Tibial artery (tissue), 4 donors: Measurements from ENCODE around the gene PI4KB.

ENCODE experiments used
- DNase-seq, 2 donors: peaks; one replicate each; pipeline ENCODE4 v3.0.0-alpha.2; 2019
- H3K27ac ChIP-seq, 2 donors: fragments of 200-600 bp; sonication (generic) in 1 of 2; 1 replicate in 1 of 2; 2 replicates in 1 of 2; pipeline ENCODE4 v1.5.1; 2018 to 2019; ENCODE audit warnings: mild to moderate bottlenecking in 1 of 2
- H3K27me3 ChIP-seq, 2 donors: fragments of 200-600 bp; sonication (generic) in 1 of 2; one replicate each; pipeline versions ENCODE4 v1.5.1 to v1.6.0; 2016 to 2019
- H3K36me3 ChIP-seq, 3 donors: fragments of 200-600 bp; sonication (generic) in 2 of 3; one replicate each; pipeline ENCODE4 v1.5.1; 2016 to 2019; ENCODE audit warnings: mild to moderate bottlenecking in 2 of 3
- H3K4me1 ChIP-seq, 4 donors: fragments of 200-600 bp; sonication (generic) in 2 of 4; 1 replicate in 3 of 4; 2 replicates in 1 of 4; pipeline ENCODE4 v1.5.1; 2016 to 2019
- H3K4me3 ChIP-seq, 2 donors: fragments of 200-600 bp; sonication (generic) in 1 of 2; 1 replicate in 1 of 2; 2 replicates in 1 of 2; pipeline ENCODE4 v1.5.1; 2018 to 2019; ENCODE audit warnings: mild to moderate bottlenecking in 2 of 2
- H3K9me3 ChIP-seq, 3 donors: fragments of 200-600 bp; sonication (generic) in 1 of 3; one replicate each; pipeline ENCODE4 v1.5.1; 2016 to 2019
- intact Hi-C: fragments of 100-400 bp; cut with DNase I; formaldehyde crosslinking; loops from one replicate; pipeline ENCODE4 v1.15.0; 2023; ENCODE audit warnings: low total_unique reads
- TF ChIP-seq, protein P1 (sequence below), 2 experiments: fragments of 200-600 bp in 1 of 2; fragments of 450-650 bp in 1 of 2; IDR thresholded peaks; one replicate each; pipeline ENCODE4 v1.5.1; 2017 to 2019; ENCODE audit warnings: antibody characterized with exemption in 2 of 2, mild to moderate bottlenecking in 1 of 2, moderate library complexity in 1 of 2

PI4KB gene

DNA sequence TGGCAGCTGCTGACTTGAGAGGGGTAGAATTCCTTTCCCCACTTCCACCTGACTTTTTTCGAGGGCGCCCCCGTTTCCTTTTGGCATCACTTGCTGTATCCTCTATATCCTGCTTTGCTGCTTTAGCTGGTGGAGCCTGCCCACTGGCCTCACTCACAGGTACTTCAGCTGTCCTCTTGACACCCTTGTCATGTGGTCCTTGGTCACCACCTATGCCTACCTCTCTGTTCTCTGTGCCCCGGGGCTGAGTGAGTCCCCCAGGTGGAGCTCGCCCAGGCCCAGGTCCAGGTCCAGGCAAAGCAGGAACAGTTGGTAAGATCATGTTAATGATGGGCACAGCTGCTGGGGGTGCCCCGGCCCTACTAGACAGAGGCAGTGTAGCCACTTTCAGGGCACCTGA lies 15.4 kb upstream of the PI4KB start:
- Histone ChIP-seq H3K9me3 (no peaks in the 10 kb centered on the region), H3K27me3 (no peaks in the 10 kb centered on the region), H3K36me3 (peaks cover 11 to 36% (median 32%) of the 10 kb centered on the region in 3 donors), H3K4me1 (peaks cover 3 to 13% (median 10%) of the 10 kb centered on the region in 4 donors), H3K27ac (no peak overlapping the region), H3K4me3 (no peak overlapping the region)
- TF ChIP-seq, protein P1, sequence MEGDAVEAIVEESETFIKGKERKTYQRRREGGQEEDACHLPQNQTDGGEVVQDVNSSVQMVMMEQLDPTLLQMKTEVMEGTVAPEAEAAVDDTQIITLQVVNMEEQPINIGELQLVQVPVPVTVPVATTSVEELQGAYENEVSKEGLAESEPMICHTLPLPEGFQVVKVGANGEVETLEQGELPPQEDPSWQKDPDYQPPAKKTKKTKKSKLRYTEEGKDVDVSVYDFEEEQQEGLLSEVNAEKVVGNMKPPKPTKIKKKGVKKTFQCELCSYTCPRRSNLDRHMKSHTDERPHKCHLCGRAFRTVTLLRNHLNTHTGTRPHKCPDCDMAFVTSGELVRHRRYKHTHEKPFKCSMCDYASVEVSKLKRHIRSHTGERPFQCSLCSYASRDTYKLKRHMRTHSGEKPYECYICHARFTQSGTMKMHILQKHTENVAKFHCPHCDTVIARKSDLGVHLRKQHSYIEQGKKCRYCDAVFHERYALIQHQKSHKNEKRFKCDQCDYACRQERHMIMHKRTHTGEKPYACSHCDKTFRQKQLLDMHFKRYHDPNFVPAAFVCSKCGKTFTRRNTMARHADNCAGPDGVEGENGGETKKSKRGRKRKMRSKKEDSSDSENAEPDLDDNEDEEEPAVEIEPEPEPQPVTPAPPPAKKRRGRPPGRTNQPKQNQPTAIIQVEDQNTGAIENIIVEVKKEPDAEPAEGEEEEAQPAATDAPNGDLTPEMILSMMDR (IDR thresholded peaks at IDR 0.05): no peak
- intact Hi-C loops: loop anchor here (2.0 to 10.0 kb wide), 3 partner anchors 42 to 148 kb away; partner anchors contain the start of genes PIP5K1A, PSMB4 and VPS72
- DNase-seq: no peak

DNA sequence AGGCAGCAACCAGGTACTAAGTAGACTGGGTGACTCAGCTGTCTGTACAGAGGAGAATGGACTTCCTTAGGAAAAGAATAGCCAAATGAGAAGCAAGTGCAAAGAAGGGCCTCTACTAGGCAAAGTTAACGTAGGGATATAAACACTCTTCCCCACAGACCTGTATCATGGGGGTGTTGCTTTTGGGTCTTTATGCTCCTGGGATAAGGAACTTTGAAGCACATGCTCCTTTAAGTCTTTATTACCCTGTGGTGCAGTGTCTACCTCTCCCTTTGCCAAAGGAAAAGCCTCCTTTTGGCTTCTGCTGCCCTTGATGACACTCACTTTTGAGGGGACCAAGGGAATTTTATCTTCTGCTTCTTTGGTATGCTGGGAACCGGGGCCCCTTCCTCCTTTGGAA lies 14.8 kb upstream of the PI4KB start:
- Histone ChIP-seq H3K4me1 (peaks cover 3 to 11% (median 9%) of the 10 kb centered on the region in 4 donors), H3K36me3 (peaks cover 11 to 36% (median 32%) of the 10 kb centered on the region in 3 donors), H3K27ac (no peak overlapping the region), H3K4me3 (no peak overlapping the region), H3K9me3 (no peaks in the 10 kb centered on the region), H3K27me3 (no peaks in the 10 kb centered on the region)
- intact Hi-C loops: loop anchor here (2.0 to 10.0 kb wide), 3 partner anchors 41 to 147 kb away; partner anchors contain the start of genes PIP5K1A, PSMB4 and VPS72
- TF ChIP-seq, protein P1 (IDR thresholded peaks at IDR 0.05): no peak
- no peak for DNase-seq

DNA sequence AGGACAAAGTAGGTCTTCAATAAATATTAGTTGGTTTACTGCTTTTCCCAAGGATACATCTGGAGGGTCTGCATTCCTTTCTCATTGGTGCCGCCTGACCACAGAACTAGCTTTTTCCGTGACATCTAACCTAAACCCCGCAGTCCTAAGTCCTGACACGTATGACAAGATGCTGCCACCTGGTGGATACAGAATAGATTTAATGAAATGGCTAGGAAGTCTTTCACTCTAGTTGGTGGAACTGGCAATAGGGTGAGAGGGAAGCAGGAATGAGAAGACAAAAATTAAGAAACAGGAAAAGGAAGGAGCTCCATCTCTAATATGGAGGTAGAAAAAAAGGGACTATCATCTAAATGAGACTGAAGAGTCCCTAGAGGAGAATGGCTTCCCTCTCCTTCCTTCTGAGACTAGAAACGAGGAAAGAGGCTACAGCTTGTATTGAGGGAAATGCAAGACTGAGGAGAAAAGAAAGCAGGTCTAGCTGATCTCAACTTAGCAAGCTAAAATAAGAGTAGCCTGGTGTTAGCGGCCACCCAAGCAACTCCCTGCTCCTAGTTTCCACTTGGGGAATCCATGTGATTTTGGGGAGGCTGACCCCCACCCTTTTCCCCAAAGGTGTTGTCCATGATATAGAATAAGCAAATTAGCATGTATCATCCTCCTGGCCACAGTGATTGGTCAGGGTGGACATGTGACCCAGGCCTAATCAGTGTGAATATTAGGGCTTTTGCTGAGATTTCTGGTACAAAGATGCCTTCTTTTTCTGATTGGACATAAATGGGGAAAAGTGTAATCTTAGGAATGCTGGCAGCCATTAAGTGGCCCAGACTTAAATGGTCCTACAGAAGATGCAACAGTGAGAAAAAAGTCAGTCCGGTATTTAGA lies 13.9 kb upstream of the PI4KB start:
- peaks cover 11 to 36% (median 32%) of the 10 kb centered on the region in 3 donors for H3K36me3 ChIP-seq
- intact Hi-C loops: loop anchor here (10.0 kb wide), 2 partner anchors 54 to 146 kb away; partner anchors contain the start of genes PIP5K1A, PSMB4 and VPS72
- no peaks in the 10 kb centered on the region for H3K9me3 ChIP-seq
- DNase-seq: no peak
- peaks cover 2 to 7% (median 5%) of the 10 kb centered on the region in 4 donors for H3K4me1 ChIP-seq
- peak overlapping the region; percentile 46 to 50 for H3K27ac ChIP-seq
- no peaks in the 10 kb centered on the region for H3K27me3 ChIP-seq
- TF ChIP-seq, protein P1 (IDR thresholded peaks at IDR 0.05): peak; percentile 63 to 81
- H3K4me3 ChIP-seq: no peak overlapping the region

DNA sequence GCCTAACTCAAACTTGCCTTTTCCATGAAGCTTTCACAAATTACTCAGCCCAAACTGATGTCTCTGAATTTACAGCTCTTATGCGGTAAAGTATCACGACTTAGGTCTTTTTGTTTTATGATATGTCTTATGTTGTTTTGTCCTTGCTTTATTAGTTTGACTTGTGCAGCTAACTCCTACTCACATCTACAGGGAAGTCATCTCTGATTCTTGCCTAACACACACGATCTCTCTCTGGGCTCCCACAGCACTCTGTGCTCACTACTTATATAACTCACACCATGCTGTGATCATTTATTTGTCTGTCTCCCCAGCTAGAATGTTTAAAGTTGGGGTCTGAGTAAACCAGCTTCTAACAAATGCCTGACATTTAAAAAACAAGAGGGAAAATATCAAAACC lies 9.3 kb upstream of the PI4KB start:
- Histone ChIP-seq H3K36me3 (peaks cover 0 to under 1% (median 0%) of the 10 kb centered on the region in 3 donors), H3K4me3 (no peak overlapping the region), H3K27ac (no peak overlapping the region), H3K4me1 (no peaks in the 10 kb centered on the region), H3K27me3 (no peaks in the 10 kb centered on the region), H3K9me3 (no peaks in the 10 kb centered on the region)
- TF ChIP-seq, protein P1 (IDR thresholded peaks at IDR 0.05): no peak
- intact Hi-C loops: no loop called here
- DNase-seq: no peak

DNA sequence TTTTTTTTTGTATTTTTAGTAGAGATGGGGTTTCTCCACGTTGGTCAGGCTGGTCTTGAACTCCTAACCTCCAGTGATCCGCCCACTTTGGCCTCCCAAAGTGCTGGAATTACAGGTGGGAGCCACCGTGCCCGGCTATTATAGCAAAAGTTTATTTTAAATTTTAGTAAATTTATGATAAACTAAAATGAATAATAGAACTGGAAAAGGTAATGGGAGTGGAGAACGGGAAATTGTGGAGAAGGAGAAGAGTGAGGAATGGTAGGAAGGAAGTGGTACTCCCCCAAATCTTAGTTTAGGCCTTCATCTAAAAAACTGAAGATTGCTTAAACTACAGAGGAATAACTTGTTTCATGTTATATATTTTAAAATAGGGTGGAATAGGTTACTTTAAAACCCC lies 7.6 kb upstream of the PI4KB start:
- H3K36me3 ChIP-seq: no peaks in the 10 kb centered on the region
- H3K27ac ChIP-seq: no peak overlapping the region
- H3K4me3 ChIP-seq: no peak overlapping the region
- H3K27me3 ChIP-seq: no peaks in the 10 kb centered on the region
- intact Hi-C loops: no loop called here
- TF ChIP-seq, protein P1 (IDR thresholded peaks at IDR 0.05): no peak
- H3K9me3 ChIP-seq: no peaks in the 10 kb centered on the region
- H3K4me1 ChIP-seq: no peaks in the 10 kb centered on the region
- DNase-seq: no peak
